PC-9 (cell line): ENCODE results near the gene POU6F2.

Experiments
- EZH2 ChIP-seq: fragments of 200-600 bp; sonication (generic); IDR thresholded peaks from 2 replicates; pipeline ENCODE4 v1.8.0; 2017; ENCODE audit warnings: antibody characterized with exemption, low read depth
- TF ChIP-seq, protein P1 (sequence below): fragments of 200-600 bp; sonication (generic); conservative IDR thresholded peaks from 2 replicates; pipeline ENCODE4 v1.6.1; 2017; ENCODE audit warnings: mixed run types, antibody characterized with exemption, mild to moderate bottlenecking, moderate library complexity

DNA sequence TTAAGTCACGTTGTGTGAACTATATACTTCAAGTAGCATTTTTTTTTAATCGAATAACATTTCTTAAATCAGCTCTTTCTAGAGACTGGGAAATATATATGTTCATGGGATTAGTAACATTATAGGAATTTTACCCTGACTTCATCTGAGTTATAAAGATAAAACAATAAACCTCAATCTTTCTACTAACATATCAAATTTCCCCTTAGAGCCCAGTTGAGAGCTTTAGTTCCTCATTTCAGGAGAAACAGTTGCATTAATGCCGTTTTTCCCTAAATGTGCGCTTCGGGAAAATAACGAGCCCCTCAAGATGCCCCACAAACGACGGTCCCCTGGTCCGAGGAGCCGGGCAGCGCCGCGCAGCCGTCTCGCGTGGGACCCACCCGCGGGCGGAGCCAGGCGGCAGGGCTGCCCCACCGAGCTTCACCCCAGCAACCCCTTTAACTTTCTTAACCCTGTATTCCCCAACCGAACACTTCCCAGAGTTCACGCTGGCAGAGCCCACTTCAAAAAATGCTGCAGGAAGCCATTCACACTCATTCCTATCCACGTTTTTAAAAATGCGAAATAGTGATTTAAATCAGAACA lies 436.0 kb downstream of the POU6F2 start:
- TF ChIP-seq, protein P1, sequence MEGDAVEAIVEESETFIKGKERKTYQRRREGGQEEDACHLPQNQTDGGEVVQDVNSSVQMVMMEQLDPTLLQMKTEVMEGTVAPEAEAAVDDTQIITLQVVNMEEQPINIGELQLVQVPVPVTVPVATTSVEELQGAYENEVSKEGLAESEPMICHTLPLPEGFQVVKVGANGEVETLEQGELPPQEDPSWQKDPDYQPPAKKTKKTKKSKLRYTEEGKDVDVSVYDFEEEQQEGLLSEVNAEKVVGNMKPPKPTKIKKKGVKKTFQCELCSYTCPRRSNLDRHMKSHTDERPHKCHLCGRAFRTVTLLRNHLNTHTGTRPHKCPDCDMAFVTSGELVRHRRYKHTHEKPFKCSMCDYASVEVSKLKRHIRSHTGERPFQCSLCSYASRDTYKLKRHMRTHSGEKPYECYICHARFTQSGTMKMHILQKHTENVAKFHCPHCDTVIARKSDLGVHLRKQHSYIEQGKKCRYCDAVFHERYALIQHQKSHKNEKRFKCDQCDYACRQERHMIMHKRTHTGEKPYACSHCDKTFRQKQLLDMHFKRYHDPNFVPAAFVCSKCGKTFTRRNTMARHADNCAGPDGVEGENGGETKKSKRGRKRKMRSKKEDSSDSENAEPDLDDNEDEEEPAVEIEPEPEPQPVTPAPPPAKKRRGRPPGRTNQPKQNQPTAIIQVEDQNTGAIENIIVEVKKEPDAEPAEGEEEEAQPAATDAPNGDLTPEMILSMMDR = no peak
- TF ChIP-seq EZH2 = no peak
